ENCODE results near the gene WIF1. TPM values are rescaled to one million over a fixed set of nuclear protein-coding genes. Genes with fewer than 3 reads are reported as not detected.

Gene WIF1
- total RNA-seq, 4 donors from 2014 or later = not detected

Small RNAs within 50 kb of the gene (small RNA-seq; reads per million reads assigned to genes)
- not detected for gene RNU6-166P

Other genes starting within 250 kb of the WIF1 start
- 10 to 100 TPM; 45.4 to 64.0 (median 49.3) TPM for gene LEMD3, start 48.3 kb upstream of the WIF1 start, total RNA-seq
- gene MSRB3, start 157.4 kb upstream of the WIF1 start, total RNA-seq = 10 to 100 TPM; 12.0 to 29.2 (median 18.5) TPM

All from thyroid gland (tissue), 4 donors.